Osteocyte (in vitro differentiated cells): ENCODE measurements around the gene PRKCZ. TPM values are rescaled to one million over a fixed set of nuclear protein-coding genes. Genes with fewer than 3 reads are reported as not detected.

Experiments used
- DNase-seq: peaks from one replicate; pipeline ENCODE4 v3.0.0; 2021; ENCODE audit warnings: mixed read lengths; ENCODE audit not compliant: unreplicated experiment; ENCODE audit errors: extremely low spot score
- H3K27ac Mint-ChIP-seq: one replicate; pipeline ENCODE4 v1.8.0; 2021; ENCODE audit warnings: mild to moderate bottlenecking, mixed read lengths; ENCODE audit not compliant: unreplicated experiment
- H3K27me3 Mint-ChIP-seq: one replicate; pipeline ENCODE4 v1.8.0; 2021; ENCODE audit warnings: mixed read lengths; ENCODE audit not compliant: unreplicated experiment
- H3K36me3 Mint-ChIP-seq: one replicate; pipeline ENCODE4 v1.8.0; 2021; ENCODE audit warnings: mixed read lengths; ENCODE audit not compliant: unreplicated experiment
- H3K4me1 Mint-ChIP-seq: one replicate; pipeline ENCODE4 v1.8.0; 2021; ENCODE audit warnings: mixed read lengths; ENCODE audit not compliant: unreplicated experiment
- H3K4me3 Mint-ChIP-seq: one replicate; pipeline ENCODE4 v1.8.0; 2021; ENCODE audit warnings: mild to moderate bottlenecking, moderate library complexity, mixed read lengths; ENCODE audit not compliant: unreplicated experiment
- H3K9me3 Mint-ChIP-seq: one replicate; pipeline ENCODE4 v1.8.0; 2021; ENCODE audit warnings: mixed read lengths; ENCODE audit not compliant: unreplicated experiment
- CTCF ChIP-seq: fragments of 200-600 bp; sonication (generic); IDR thresholded peaks from 2 replicates; pipeline ENCODE4 v1.5.0; 2021; ENCODE audit warnings: antibody characterized with exemption, mild to moderate bottlenecking, moderate library complexity
- long read RNA-seq: library from polyadenylated mRNA; unstranded; transcript quantifications from one replicate; pipeline ENCODE4 v2.0.0, GENCODE V29; 2021
- total RNA-seq: library from RNA; stranded (reverse); gene quantifications from 2 replicates; pipeline ENCODE4 v1.2.1, GENCODE V29; 2021

Gene PRKCZ
- total RNA-seq = 2.3 and 3.1 TPM in 2 replicates
- long read RNA-seq, partial matches to known transcripts = 0 of 5 reads
- long read RNA-seq, other reads (novel, unspliced or antisense) = 2 of 5 reads

- Mint-ChIP-seq H3K27me3 (peaks cover 37% of the 10 kb centered on the region), H3K27ac (no peak within 1 kb of the TSS), H3K4me1 (peaks cover 7% of the 10 kb centered on the region), H3K36me3 (no peaks in the 10 kb centered on the region), H3K4me3 (peak within 1 kb of the TSS; percentile 54), H3K9me3 (no peaks in the 10 kb centered on the region)
- DNase-seq = no peak
- no peak for TF ChIP-seq CTCF
These were observed at the start of gene PRKCZ for GRCh38 chr1:2049718-2050431. Gene PRKCZ (plus strand): TSS chr1:2050411. CDS start chr1:2050631, 220 bp downstream.

- Mint-ChIP-seq H3K36me3 (no peaks in the 10 kb centered on the region), H3K27me3 (peaks cover 61% of the 10 kb centered on the region), H3K4me1 (no peaks in the 10 kb centered on the region), H3K9me3 (no peaks in the 10 kb centered on the region), H3K4me3 (no peak overlapping the region), H3K27ac (no peak overlapping the region)
- no peak for DNase-seq
- TF ChIP-seq CTCF = no peak
These were observed 49.8 kb upstream of the PRKCZ start for GRCh38 chr1:2000432-2000831.

GRCh38 chr1:2000850-2001249, 49.4 kb upstream of the PRKCZ start:
- Mint-ChIP-seq H3K4me3 (no peak overlapping the region), H3K4me1 (no peaks in the 10 kb centered on the region), H3K36me3 (no peaks in the 10 kb centered on the region), H3K27me3 (peaks cover 63% of the 10 kb centered on the region), H3K27ac (no peak overlapping the region), H3K9me3 (no peaks in the 10 kb centered on the region)
- no peak for DNase-seq
- no peak for TF ChIP-seq CTCF

GRCh38 chr1:2001773-2002411, 48.3 kb upstream of the PRKCZ start:
- no peaks in the 10 kb centered on the region for H3K36me3 Mint-ChIP-seq
- no peaks in the 10 kb centered on the region for H3K9me3 Mint-ChIP-seq
- no peak overlapping the region for H3K27ac Mint-ChIP-seq
- peaks cover 59% of the 10 kb centered on the region for H3K27me3 Mint-ChIP-seq
- H3K4me1 Mint-ChIP-seq = no peaks in the 10 kb centered on the region
- no peak for DNase-seq
- TF ChIP-seq CTCF = no peak
- no peak overlapping the region for H3K4me3 Mint-ChIP-seq

- TF ChIP-seq CTCF = no peak
These were observed 46.6 kb upstream of the PRKCZ start, which contains the start of gene CFAP74 for GRCh38 chr1:2003541-2004131. Gene CFAP74 (minus strand): TSS chr1:2003786. CDS start chr1:1990956, 12,830 bp downstream.

More at GRCh38 chr1:2003541-2004131, 46.6 kb upstream of the PRKCZ start, which contains the start of gene CFAP74:
- DNase-seq = no peak
- Mint-ChIP-seq H3K36me3 (no peaks in the 10 kb centered on the region), H3K4me1 (no peaks in the 10 kb centered on the region), H3K9me3 (no peaks in the 10 kb centered on the region), H3K4me3 (no peak within 1 kb of the TSS), H3K27me3 (peaks cover 54% of the 10 kb centered on the region), H3K27ac (no peak within 1 kb of the TSS)
